ENCODE measurements around the gene ERBIN. TPM values are rescaled to one million over a fixed set of nuclear protein-coding genes. Genes with fewer than 3 reads are reported as not detected.
A peak's percentile ranks its signal among the peaks of the same experiment; 100 is the strongest.
"Not testable (repeated sequence)": the region's sequence is repeated elsewhere in the genome, so short reads cannot be mapped to it uniquely, and the experiment has no call there.

Gene ERBIN
- total RNA-seq, 1 experiment from 2014 or later: 101 TPM

- in situ Hi-C loops (cut with HindIII; ENCODE audit: low pct_unique_long_range_greater_than_20kb, low sequenced_read_pairs): no loop called here
- DNase-seq (ENCODE audit: low read depth, low spot score): no peak
Observed at GRCh38 chr5:65948115-65948747, 21.9 kb downstream of the ERBIN start.

- in situ Hi-C loops (cut with HindIII; ENCODE audit: low pct_unique_long_range_greater_than_20kb, low sequenced_read_pairs): no loop called here
- DNase-seq (ENCODE audit: low read depth, low spot score): no peak
Observed at GRCh38 chr5:65951330-65951729, 25.0 kb downstream of the ERBIN start.

DNA sequence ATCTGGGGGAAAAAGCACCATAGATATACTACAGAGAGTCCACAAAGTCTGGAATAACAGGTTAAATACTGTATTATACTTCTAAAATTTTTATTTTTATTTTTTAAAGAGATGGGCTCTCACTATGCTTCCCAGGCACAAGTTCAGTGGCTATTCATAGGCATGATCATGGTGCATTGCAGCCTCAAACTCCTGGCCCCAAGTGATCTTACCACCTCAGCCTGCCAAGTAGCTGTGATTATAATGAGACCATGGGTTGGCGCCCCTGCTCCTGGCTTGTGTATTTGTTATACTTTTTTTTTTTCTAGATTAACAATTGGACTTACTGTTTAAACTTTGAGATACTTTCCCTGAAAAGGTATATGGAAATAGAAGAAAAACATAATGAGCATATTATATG lies 25.9 kb downstream of the ERBIN start:
- no peak for DNase-seq (ENCODE audit: low read depth, low spot score)
- in situ Hi-C loops (cut with HindIII; ENCODE audit: low pct_unique_long_range_greater_than_20kb, low sequenced_read_pairs): no loop called here

- no peak for DNase-seq (ENCODE audit: low read depth, low spot score)
- in situ Hi-C loops (cut with HindIII; ENCODE audit: low pct_unique_long_range_greater_than_20kb, low sequenced_read_pairs): no loop called here
Observed at GRCh38 chr5:65954200-65954599, 27.8 kb downstream of the ERBIN start.

DNA sequence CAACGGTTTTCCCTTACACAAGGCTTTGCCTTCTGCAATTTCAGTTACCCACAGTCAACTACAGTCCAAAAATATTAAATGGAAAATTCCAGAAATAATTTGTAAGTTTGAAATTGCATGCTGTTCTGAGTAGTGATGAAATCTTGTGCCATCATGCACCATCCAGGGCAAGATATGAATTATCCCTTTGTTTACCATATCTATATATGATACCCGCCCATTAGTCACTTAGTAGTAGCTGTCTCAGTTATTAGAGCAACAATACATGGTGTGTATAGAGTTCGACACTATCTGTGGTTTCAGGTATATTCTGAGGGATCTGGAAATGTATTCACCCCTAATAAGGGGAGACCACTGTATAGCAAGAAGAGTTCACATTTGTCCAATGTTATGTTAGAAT lies 29.4 kb downstream of the ERBIN start:
- peak; percentile 56 for DNase-seq (ENCODE audit: low read depth, low spot score)
- in situ Hi-C loops (cut with HindIII; ENCODE audit: low pct_unique_long_range_greater_than_20kb, low sequenced_read_pairs): no loop called here

- in situ Hi-C loops (cut with HindIII; ENCODE audit: low pct_unique_long_range_greater_than_20kb, low sequenced_read_pairs); DNase-seq (ENCODE audit: low read depth, low spot score): not testable (repeated sequence)
Observed at GRCh38 chr5:65957703-65958102, 31.3 kb downstream of the ERBIN start.

- DNase-seq (ENCODE audit: low read depth, low spot score): peak; percentile 50
- in situ Hi-C loops (cut with HindIII; ENCODE audit: low pct_unique_long_range_greater_than_20kb, low sequenced_read_pairs): no loop called here
Observed at GRCh38 chr5:65961633-65962032, 35.3 kb downstream of the ERBIN start.

- in situ Hi-C loops (cut with HindIII; ENCODE audit: low pct_unique_long_range_greater_than_20kb, low sequenced_read_pairs): no loop called here
- peak; percentile 77 for DNase-seq (ENCODE audit: low read depth, low spot score)
Observed at GRCh38 chr5:65967288-65968066, 41.1 kb downstream of the ERBIN start.

DNA sequence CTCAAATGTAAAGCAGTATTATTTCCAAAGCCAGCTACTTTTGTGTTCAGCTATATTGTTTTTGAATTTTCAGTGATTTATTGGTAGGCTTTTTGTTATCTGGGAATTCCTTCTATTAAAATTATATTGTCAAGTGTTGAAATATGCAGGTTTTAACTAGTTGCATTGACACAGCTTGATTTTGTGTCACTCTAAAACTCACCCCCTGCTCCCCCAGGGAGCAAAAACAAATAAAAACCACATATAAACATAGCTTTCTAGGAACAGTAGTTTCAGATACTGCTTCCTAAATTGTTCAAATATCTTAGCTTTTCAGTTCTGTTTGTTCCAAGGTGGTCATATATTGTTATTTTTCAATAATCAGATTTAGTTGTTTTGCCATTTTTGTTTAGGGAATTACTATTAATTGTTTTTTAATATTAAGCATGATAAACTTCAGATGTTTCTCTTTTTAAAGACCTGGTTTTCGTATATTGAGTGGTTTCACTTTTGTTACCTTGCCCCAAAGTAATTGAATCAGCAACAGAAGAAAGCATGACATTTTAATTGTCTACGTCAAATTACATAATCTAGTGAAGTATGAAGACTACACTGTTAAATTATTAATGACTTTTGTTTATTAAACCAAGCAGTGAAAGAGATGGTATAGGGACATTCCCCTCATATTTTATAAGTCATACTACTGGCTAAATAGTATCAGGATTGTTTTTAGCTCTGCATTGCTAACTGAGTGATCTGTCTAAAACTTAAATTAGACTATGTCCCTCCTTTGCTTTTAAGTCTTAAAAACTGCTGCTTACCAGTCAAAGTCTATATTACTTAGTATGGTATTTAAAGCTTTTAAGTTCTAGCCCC lies 43.4 kb downstream of the ERBIN start:
- in situ Hi-C loops (cut with HindIII; ENCODE audit: low pct_unique_long_range_greater_than_20kb, low sequenced_read_pairs): no loop called here
- DNase-seq (ENCODE audit: low read depth, low spot score): no peak

- in situ Hi-C loops (cut with HindIII; ENCODE audit: low pct_unique_long_range_greater_than_20kb, low sequenced_read_pairs): no loop called here
- DNase-seq (ENCODE audit: low read depth, low spot score): no peak
Observed at GRCh38 chr5:65970481-65971367, 44.3 kb downstream of the ERBIN start.

- no peak for DNase-seq (ENCODE audit: low read depth, low spot score)
- in situ Hi-C loops (cut with HindIII; ENCODE audit: low pct_unique_long_range_greater_than_20kb, low sequenced_read_pairs): no loop called here
Observed at GRCh38 chr5:65971643-65972042, 45.3 kb downstream of the ERBIN start.

GRCh38 chr5:65972896-65973295 lies 46.5 kb downstream of the ERBIN start:
- in situ Hi-C loops (cut with HindIII; ENCODE audit: low pct_unique_long_range_greater_than_20kb, low sequenced_read_pairs); DNase-seq (ENCODE audit: low read depth, low spot score): not testable (repeated sequence)

- in situ Hi-C loops (cut with HindIII; ENCODE audit: low pct_unique_long_range_greater_than_20kb, low sequenced_read_pairs): no loop called here
- DNase-seq (ENCODE audit: low read depth, low spot score): no peak
Observed at GRCh38 chr5:65978251-65978650, 51.9 kb downstream of the ERBIN start.

- in situ Hi-C loops (cut with HindIII; ENCODE audit: low pct_unique_long_range_greater_than_20kb, low sequenced_read_pairs): no loop called here
- no peak for DNase-seq (ENCODE audit: low read depth, low spot score)
Observed at GRCh38 chr5:65981548-65981947, 55.2 kb downstream of the ERBIN start.

GRCh38 chr5:65981969-65982619 lies 55.7 kb downstream of the ERBIN start:
- DNase-seq (ENCODE audit: low read depth, low spot score): no peak
- in situ Hi-C loops (cut with HindIII; ENCODE audit: low pct_unique_long_range_greater_than_20kb, low sequenced_read_pairs): no loop called here

GRCh38 chr5:65982635-65983034 lies 56.3 kb downstream of the ERBIN start:
- no peak for DNase-seq (ENCODE audit: low read depth, low spot score)
- in situ Hi-C loops (cut with HindIII; ENCODE audit: low pct_unique_long_range_greater_than_20kb, low sequenced_read_pairs): no loop called here

Data from SK-MEL-5 (cell line).